KOPT-K1 (cell line): Measurements from ENCODE around the gene WAC.
"Not testable (repeated sequence)": the region's sequence is repeated elsewhere in the genome, so short reads cannot be mapped to it uniquely, and the experiment has no call there.

Source experiments
- H3K27ac ChIP-seq: fragments of 200-600 bp; sonication (generic); 2 replicates; pipeline ENCODE4 v1.5.1; 2016; ENCODE audit warnings: antibody characterized with exemption, mild to moderate bottlenecking, low read depth, low read length; ENCODE audit not compliant: poor library complexity, severe bottlenecking
- H3K36me3 ChIP-seq: fragments of 200-600 bp; sonication (generic); 2 replicates; pipeline ENCODE4 v1.5.1; 2017; ENCODE audit warnings: antibody characterized with exemption, mild to moderate bottlenecking, low read length, moderate library complexity; ENCODE audit not compliant: insufficient read depth
- H3K9me3 ChIP-seq: fragments of 200-600 bp; sonication (generic); 2 replicates; pipeline ENCODE4 v1.5.1; 2017; ENCODE audit warnings: antibody characterized with exemption, low read length, mild to moderate bottlenecking; ENCODE audit not compliant: insufficient read depth, poor library complexity, severe bottlenecking

The WAC gene

DNA sequence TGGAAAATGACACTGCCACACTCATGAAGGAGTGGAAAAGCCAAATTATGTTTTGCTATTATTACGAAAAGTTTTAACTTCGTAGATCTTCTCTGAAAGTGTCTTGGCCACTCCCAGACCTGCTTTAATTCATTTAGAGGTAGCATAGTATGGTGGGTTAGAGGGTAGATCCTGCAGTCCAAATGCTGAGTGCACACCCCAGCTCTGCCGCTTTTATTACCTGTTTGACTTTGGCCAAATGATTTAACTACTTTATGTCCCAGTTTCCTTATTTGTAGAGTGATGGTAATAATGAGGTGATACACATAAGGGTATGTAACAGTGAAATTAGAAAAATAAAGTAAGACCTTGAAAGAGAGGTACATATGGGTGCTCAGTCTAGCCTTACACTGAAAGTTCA lies 23.6 kb upstream of the WAC start:
- H3K27ac ChIP-seq: no peak overlapping the region
- no peaks in the 10 kb centered on the region for H3K36me3 ChIP-seq

DNA sequence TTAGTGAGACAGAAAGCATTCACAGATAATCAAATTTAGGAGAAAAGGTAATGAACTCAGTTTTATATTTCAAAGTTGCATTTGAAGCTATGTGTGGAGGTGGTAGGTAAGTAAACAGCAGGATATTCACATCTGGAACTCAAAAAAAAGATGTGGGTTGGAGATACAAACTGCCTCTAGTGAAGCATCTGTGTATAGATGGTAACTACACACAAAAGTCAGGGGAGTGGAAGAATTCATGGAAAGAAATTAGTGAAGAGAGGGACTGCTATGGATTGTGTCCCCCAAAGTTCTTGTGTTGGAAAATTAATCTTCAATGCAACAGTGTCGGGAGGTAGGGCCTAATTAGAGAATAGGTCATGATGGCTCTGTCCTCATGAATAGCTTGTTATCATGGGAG lies 18.3 kb upstream of the WAC start:
- Histone ChIP-seq H3K36me3 (no peaks in the 10 kb centered on the region), H3K9me3 (no peaks in the 10 kb centered on the region), H3K27ac (no peak overlapping the region)

More for the DNA sequence above, 23.6 kb upstream of the WAC start:
- H3K9me3 ChIP-seq: no peaks in the 10 kb centered on the region

DNA sequence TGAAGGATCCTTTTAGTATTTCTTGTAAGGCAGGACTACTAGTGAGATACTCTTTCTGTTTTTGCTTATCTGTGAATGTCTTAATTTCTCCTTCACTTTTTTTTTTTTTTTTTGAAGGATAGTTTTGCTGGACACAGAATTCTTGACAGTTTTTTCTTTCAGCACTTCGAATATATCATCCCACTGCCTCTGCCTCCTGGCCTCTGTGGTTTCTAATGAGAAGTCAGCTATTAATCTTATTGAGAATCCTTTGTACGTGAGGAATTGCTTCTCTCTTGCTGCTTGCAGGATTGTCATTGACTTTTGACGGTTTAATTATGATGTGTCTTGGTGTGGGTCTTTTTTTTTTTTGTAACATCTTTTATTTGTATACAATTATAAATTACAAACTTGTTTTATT lies 12.6 kb upstream of the WAC start:
- Histone ChIP-seq H3K27ac (no peak overlapping the region), H3K9me3 (peaks cover 21% of the 10 kb centered on the region), H3K36me3 (peaks cover 15% of the 10 kb centered on the region)

DNA sequence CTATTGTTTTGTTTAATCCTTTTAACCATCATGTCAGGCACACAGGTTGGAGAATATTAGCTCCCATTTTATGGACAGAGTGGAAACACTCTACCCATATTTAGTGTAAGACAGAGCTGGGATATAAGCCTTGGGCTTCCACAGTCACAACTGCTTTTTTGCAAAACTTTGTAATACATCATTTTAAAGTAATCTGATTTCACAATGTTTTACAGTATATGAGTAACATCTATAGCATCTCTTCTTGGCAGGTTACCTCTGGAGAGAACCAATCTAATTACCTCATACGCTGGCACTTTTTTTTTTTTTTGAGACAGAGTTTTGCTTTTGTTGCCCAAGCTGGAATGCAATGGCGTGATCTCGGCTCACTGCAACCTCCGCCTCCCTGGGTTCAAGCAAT lies 12.1 kb upstream of the WAC start:
- peaks cover 24% of the 10 kb centered on the region for H3K9me3 ChIP-seq
- peaks cover 20% of the 10 kb centered on the region for H3K36me3 ChIP-seq
- H3K27ac ChIP-seq: not testable (repeated sequence)

DNA sequence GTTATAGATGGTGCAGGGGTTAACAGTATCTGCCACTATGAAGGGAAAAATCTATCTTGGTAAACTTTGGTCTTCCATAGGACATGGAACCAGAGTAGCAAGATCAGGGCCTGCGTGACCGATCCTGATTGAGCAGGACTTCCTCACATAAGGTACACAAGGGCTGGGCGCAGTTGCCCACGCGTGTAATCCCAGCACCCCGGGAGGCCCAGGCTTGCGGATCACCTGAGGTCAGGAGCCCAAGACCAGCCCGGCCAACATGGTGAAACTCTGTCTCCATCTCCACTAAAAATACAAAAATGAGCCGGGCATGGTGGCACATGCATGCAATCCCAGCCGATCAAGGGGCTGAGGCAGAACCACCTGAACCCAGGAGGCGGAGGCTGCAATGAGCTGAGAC lies 11.0 kb upstream of the WAC start:
- Histone ChIP-seq H3K36me3 (peaks cover 20% of the 10 kb centered on the region), H3K9me3 (peaks cover 24% of the 10 kb centered on the region)
- H3K27ac ChIP-seq: not testable (repeated sequence)

DNA sequence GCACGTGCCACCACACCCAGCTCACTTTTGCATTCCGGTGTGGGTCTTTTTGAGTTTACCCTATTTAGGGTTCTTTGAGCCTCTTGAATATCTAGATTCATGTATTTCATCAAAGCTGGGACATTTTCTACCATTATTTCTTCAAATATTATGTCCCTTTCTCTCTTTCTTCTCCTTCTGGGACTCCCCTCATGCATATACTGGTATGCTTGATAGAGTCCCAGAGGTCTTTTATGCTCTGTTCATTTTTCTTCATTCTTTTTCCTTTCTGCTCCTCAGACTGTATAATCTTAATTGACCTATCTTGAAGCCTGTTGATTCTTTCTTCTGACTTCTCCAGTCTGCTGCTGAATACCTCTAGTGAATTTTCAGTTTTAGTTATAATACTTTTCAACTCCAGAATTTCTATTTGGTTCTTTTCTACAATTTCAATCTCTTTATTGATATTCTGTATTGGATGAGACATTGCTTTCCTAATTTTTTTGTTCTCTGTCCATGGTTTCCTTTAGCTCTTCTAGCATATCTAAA lies 9.1 kb upstream of the WAC start:
- Histone ChIP-seq H3K9me3 (peaks cover 24% of the 10 kb centered on the region), H3K36me3 (peaks cover 20% of the 10 kb centered on the region), H3K27ac (no peak overlapping the region)

DNA sequence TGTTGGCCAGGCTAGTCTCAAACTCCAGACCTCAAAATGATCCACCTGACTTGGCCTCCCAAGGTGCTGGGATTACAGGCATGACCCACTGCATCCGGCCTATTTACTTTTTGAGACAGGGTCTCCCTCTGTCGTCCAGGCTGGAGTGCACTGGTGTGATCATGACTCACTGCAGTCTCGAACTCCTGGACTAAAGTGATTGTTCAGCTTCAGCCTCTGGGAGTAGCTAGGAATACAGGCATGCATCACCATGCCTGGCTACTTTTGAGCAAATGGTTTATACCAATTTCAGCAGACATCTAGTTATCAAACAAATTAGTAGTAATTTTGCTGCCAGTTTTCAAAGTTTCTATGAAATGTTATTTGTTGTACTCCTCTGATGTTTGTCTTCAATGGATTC lies 2.2 kb upstream of the WAC start:
- Histone ChIP-seq H3K9me3 (no peaks in the 10 kb centered on the region), H3K36me3 (peaks cover 12% of the 10 kb centered on the region), H3K27ac (no peak overlapping the region)

DNA sequence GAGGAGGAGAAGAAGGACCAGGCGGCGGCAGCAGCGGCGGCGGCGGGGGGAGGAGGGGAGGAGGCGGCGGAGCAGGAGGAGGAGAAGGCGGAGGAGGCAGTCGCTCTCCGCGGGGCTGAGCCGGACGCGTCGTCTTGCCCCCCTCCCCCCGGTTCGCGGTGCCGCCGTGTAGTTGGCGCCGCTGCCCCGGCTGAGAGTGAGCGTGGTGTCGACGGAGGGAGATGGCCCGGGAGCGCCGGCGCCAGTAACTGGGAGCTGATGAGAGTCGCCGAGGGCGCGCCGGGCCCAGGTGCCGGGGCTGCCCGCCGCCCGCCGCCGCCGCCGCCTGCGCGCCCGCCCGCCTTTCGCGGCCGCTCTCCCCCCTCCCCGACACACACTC lies 257 bp downstream of the WAC start:
- Histone ChIP-seq H3K36me3 (peaks cover 35% of the 10 kb centered on the region), H3K9me3 (no peaks in the 10 kb centered on the region), H3K27ac (peak overlapping the region; percentile 99)

DNA sequence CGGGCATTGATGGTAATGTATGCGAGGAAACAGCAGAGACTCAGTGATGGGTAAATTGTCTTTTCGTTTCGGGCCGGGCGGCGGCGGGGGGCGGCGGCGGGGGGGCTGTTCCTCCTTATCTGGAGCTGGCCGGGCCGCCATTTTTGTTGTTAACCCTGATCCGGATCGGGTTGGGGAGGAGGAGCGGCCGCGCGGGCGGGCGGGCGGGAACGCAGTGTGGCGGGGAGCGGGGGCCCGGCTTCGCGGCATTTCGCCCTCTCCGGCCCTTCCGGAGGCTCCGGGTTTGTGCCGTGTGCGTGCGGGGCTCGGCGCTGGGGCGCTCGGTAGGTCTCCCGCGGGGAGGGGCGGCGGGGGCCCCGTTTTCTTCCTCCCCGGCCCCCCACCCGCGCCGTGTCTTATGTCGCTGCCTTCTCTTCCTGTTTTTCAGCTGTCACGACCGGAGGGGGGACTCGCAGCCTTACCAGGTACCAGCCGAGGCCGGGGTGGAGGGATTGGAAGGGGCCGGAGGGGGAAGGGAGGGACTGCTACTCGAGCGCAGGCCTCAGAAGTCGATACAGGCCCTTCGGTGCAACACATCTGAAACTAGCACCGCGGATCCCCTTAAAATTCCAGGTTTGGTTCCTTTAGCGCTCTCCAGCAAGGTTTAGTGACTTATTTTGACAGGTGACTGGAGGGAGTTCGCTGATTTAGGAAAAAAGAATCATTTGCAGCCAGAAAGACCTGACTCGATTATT lies 820 bp downstream of the WAC start:
- Histone ChIP-seq H3K9me3 (no peaks in the 10 kb centered on the region), H3K27ac (peak overlapping the region; percentile 99), H3K36me3 (peaks cover 41% of the 10 kb centered on the region)

DNA sequence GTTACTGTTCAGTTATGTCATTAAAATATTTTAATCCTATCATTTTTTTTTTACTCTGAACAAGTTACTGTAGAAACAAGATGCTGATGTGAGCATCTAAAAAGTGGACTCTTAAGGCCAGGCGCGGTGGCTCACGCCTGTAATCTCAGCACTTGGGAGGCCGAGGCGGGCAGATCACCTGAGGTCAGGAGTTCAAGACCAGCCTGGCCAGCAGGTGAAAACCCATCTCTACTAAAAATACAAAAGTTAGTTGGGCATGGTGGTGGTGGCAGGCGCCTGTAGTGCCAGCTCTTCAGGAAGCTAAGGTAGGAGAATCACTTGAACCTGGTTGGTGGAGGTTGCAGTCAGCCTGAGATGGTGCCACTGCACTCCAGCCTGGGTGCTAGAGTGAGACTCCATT lies 2.9 kb downstream of the WAC start:
- Histone ChIP-seq H3K9me3 (no peaks in the 10 kb centered on the region), H3K27ac (no peak overlapping the region), H3K36me3 (peaks cover 62% of the 10 kb centered on the region)

DNA sequence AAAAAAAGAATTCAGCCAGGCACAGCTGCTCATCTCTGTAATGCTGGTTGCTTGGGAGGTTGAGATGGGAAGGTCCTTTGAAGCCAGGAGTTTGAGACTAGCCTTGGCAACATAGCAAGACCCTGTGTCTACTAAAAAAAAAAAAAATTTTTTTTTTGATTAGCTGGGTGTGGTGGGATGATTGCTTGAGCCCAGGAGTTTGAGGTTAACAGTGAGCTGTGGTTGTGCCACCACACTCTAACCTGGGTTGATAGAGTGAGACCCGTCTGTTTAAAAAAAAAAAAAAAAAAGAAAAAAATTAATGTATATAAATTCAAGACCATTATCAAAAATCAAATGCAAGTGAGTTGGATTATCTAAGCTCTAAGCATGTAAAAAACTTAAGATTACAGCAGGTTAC lies 5.7 kb downstream of the WAC start:
- H3K27ac ChIP-seq: no peak overlapping the region
- H3K36me3 ChIP-seq: peaks cover 89% of the 10 kb centered on the region
- no peaks in the 10 kb centered on the region for H3K9me3 ChIP-seq

DNA sequence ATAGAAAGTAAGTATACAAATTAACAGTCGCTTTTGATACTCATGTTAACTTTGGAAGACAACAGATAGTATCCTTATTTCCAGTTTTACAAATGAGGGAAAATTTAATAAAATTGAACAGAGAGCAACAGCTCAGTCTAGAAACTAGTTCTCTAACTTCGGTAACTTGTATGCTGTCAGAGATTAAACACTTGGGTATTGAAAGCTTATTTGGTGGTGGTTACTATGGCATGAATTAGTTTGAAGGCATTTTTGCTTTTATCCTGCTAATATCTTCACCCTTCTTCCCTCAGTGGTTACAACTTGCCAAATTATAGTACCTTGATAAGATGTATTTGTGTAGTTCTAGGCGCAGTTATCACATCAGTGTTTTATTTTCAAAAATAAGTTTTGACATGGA lies 7.2 kb downstream of the WAC start:
- H3K27ac ChIP-seq: no peak overlapping the region
- no peaks in the 10 kb centered on the region for H3K9me3 ChIP-seq
- peaks cover 100% of the 10 kb centered on the region for H3K36me3 ChIP-seq

DNA sequence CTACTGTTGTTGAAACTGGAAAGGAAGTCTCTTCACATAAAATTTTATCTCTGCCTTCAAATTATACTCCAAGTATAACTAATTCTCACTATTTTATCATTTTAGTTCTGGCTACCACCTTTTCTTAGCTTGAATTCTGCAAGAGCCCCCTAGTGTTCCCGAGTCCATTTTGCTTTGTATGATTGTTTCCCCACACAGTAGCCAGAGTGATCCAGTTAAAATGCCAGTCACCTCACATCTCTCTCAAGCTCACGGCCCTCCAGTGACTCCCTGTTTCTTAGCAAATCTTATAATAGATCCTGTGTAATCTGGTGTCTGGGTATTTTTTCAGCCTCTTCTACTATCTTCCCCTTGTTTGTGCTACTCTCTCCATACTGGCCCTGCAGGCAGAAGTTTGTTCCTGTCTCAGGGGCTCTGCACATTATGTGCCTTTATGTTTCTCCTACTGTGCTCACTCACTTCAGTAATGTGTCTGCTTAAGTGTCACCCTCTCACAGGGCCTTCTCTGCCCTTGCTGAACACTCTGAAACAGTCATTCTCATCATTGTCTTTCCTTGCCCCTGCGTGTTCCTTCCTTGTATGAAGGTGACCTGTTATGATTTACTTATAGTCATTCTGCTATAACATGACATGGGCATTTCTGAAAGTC lies 8.9 kb downstream of the WAC start:
- Histone ChIP-seq H3K27ac (no peak overlapping the region), H3K9me3 (no peaks in the 10 kb centered on the region), H3K36me3 (peaks cover 100% of the 10 kb centered on the region)

DNA sequence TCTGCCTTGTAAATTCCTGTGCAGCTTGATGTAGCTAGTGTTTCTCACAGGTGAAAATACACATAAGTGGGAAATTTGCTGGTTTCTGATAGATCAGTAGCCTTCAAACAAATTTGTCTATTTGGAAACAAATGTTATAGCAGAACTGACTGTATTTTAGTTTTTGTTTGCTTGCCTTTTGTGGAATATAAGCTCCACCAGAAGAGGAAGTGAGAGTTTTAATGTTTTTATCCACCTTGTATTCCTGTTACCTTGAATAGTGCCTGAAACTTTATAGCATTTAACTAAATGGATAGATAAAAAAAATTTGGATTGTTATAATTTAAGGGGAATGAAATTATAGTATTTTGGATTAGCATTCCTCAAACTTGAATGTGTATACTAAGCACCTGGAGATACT lies 9.8 kb downstream of the WAC start:
- H3K27ac ChIP-seq: no peak overlapping the region
- no peaks in the 10 kb centered on the region for H3K9me3 ChIP-seq
- peaks cover 100% of the 10 kb centered on the region for H3K36me3 ChIP-seq

DNA sequence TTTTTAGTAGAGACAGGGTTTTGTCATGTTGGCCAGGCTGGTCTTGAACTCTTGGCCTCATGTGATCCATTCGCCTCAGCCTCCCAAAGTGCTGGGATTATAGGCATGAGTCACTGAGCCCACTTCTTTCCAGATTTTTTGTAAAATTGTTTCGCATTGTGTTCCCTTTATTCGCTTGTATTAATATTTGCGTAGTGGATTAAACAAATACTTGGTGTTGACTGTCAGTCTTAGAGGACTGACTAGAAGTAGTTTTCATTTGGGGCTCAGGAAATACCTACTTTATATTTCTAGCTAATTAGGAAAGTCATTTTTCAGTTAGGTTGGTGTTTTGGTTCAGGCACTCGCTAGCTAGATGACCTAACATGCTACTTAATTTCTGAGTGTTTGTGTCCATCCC lies 11.1 kb downstream of the WAC start:
- Histone ChIP-seq H3K27ac (no peak overlapping the region), H3K36me3 (peaks cover 100% of the 10 kb centered on the region), H3K9me3 (no peaks in the 10 kb centered on the region)
